D721Med (cell line): ENCODE measurements around the gene TPSD1.

Experiments used
- DNase-seq: peaks from one replicate; pipeline ENCODE4 v3.0.0; 2011; ENCODE audit warnings: low spot score; ENCODE audit not compliant: insufficient read length
- FAIRE-seq: peaks from 2 replicates; lab custom pipeline; 2011; peaks lifted over from hg19 to GRCh38; lab: Jason Lieb, UNC
- CTCF ChIP-seq: IDR thresholded peaks from 2 replicates; pipeline ENCODE4 v1.5.1; 2012; ENCODE audit warnings: mild to moderate bottlenecking, control low read depth; ENCODE audit not compliant: insufficient read depth; ENCODE audit errors: missing control alignments

The TPSD1 gene

GRCh38 chr16:1272453-1273198 is 16.8 kb downstream of the TPSD1 start:
- DNase-seq (no peak), FAIRE-seq (no peak)
- no peak for TF ChIP-seq CTCF

DNA sequence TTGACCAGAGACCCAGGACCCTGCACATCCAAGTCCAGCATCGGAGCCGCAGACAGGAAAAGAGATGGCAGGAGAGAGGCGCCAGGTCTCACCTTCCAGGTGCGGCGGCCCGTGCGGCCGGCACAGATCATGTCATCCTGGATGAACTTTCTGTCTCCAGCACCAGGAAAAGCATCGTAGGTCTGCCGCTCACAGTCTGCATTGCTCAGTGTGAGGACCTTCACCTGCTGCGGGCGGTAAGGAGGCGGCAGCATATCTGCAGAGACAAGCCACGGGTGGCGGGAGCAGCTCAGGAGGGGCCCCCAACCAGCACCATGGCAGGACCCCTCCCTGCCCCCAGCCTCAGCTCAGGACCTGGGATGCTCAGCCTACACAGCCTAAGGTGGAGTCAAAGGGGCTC is 17.9 kb downstream of the TPSD1 start:
- no peak for DNase-seq
- FAIRE-seq: no peak

GRCh38 chr16:1274767-1275166 is 18.9 kb downstream of the TPSD1 start:
- no peak for DNase-seq
- FAIRE-seq: no peak
- no peak for TF ChIP-seq CTCF

More for the DNA sequence above, 17.9 kb downstream of the TPSD1 start:
- TF ChIP-seq CTCF: no peak

GRCh38 chr16:1275791-1276579 is 20.1 kb downstream of the TPSD1 start:
- DNase-seq (no peak), FAIRE-seq (no peak)
- TF ChIP-seq CTCF: no peak

- no peak for TF ChIP-seq CTCF
- FAIRE-seq (no peak), DNase-seq (no peak)
Measured at GRCh38 chr16:1276580-1276878, 20.7 kb downstream of the TPSD1 start.

DNA sequence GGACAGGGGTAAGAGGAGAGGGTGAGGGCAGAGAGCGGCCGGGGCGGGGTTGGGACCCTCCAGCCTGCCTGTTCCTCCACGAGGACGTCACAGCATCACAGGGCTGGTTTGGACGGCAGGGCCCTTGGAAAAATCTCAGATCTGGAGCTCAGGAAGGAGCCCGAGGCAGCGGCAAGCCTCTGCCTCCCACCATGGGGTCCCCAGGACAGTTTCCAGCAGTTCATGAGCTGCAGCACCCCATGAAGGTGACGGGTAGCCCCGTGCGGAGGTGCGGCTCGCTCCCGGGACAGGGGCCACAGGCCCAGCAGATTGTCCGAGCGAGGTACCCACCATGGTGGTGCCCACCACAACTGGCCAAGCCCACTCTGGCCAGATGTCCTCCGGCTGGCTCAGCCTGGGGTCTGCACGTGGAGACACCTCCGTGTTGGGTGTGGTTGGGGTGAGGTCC is 21.3 kb downstream of the TPSD1 start:
- no peak for TF ChIP-seq CTCF
- DNase-seq: no peak
- no peak for FAIRE-seq
